ENCODE measurements around the gene OCEL1. TPM values are rescaled to one million over a fixed set of nuclear protein-coding genes. Genes with fewer than 3 reads are reported as not detected.
"Not testable (repeated sequence)": the region's sequence is repeated elsewhere in the genome, so short reads cannot be mapped to it uniquely, and the experiment has no call there.

The OCEL1 gene
- total and polyA plus RNA-seq, 2 donors (not counting 1 experiment from before 2014, with no cell fraction given): 28.5 to 30.5 TPM

DNA sequence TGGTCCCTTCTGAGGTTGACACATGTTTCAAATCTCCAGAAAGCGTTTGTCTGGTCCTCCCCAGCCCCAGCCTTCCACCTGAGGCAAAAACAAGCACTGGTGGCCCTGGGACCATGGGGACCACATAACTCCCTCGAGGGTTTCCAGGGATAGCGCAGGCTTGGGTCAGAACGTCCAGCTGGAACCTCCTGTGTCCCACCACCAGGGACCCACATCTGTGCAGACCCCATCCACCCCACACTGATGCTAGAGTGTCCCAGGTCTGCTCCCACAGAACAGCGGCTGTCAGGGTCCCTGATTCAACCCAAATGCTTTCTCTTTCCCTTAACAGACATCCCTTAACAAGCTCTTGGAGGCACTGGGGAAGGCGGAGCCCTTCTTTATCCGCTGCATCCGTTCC is 40.4 kb upstream of the OCEL1 start:
- ATAC-seq (ENCODE audit: low read depth) (no peak), DNase-seq (no peak)
- intact Hi-C loops (cut with micrococcal nuclease): loop anchor here (2.0 kb wide), 1 partner anchor 111 kb away; the partner anchor contains the start of genes HAUS8 and MYO9B
- Mint-ChIP-seq H3K4me1 (peaks cover 29% of the 10 kb centered on the region), H3K4me3 (no peak overlapping the region), H3K27ac (no peak overlapping the region), H3K9me3 (ENCODE audit: insufficient read depth) (no peaks in the 10 kb centered on the region), H3K27me3 (no peaks in the 10 kb centered on the region)
- no peak overlapping the region for H3K9ac ChIP-seq (ENCODE audit: low read length)
- POLR2A ChIA-PET: no interaction called here
- 84% methylated on average over 7 of the region's 8 CpGs for WGBS (ENCODE audit: insufficient coverage)
- no peaks in the 10 kb centered on the region for H3K9me3 ChIP-seq (ENCODE audit: control extremely low read depth in 1 of 3, control insufficient read depth in 2 of 3, insufficient read depth in 1 of 3, low read length in 2 of 3)
- H2AFZ ChIP-seq (ENCODE audit: insufficient read depth, low read depth, low read length, poor library complexity, severe bottlenecking): no peak overlapping the region
- CTCF ChIA-PET: interaction anchor here (0.7 to 2.4 kb wide), 2 partner anchors 59 to 110 kb away, joined by 3 to 24 read pairs; partner anchors contain the start of genes HAUS8 and MYO9B
- H3K4me1 ChIP-seq (ENCODE audit: control insufficient read depth in 2 of 2, insufficient read depth in 2 of 2, low read length in 2 of 2): peaks cover 19 to 25% of the 10 kb centered on the region in 2 donors
- peaks cover 5 to 58% of the 10 kb centered on the region in 2 experiments for H3K36me3 ChIP-seq (replicated peaks in 1 of 2; ENCODE audit: control extremely low read depth in 1 of 2, control insufficient read depth in 1 of 2, extremely low read depth in 1 of 2, insufficient read depth in 2 of 2, low read length in 1 of 2)
- TF ChIP-seq EZH2 (IDR thresholded peaks at IDR 0.05; ENCODE audit: borderline replicate concordance, insufficient read depth, low read depth, low read length, poor library complexity, severe bottlenecking): no peak
- TF ChIP-seq, protein P1, sequence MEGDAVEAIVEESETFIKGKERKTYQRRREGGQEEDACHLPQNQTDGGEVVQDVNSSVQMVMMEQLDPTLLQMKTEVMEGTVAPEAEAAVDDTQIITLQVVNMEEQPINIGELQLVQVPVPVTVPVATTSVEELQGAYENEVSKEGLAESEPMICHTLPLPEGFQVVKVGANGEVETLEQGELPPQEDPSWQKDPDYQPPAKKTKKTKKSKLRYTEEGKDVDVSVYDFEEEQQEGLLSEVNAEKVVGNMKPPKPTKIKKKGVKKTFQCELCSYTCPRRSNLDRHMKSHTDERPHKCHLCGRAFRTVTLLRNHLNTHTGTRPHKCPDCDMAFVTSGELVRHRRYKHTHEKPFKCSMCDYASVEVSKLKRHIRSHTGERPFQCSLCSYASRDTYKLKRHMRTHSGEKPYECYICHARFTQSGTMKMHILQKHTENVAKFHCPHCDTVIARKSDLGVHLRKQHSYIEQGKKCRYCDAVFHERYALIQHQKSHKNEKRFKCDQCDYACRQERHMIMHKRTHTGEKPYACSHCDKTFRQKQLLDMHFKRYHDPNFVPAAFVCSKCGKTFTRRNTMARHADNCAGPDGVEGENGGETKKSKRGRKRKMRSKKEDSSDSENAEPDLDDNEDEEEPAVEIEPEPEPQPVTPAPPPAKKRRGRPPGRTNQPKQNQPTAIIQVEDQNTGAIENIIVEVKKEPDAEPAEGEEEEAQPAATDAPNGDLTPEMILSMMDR (IDR thresholded peaks at IDR 0.05): no peak
- H3K27ac ChIP-seq (ENCODE audit: low read length in 2 of 2): no peak overlapping the region
- H3K4me3 ChIP-seq (ENCODE audit: control extremely low read depth in 1 of 5, extremely low read depth in 1 of 5, insufficient read depth in 1 of 5, low read depth in 2 of 5, low read length in 4 of 5): no peak overlapping the region
- H3K27me3 ChIP-seq (replicated peaks in 1 of 4; ENCODE audit: control extremely low read depth in 1 of 4, control insufficient read depth in 3 of 4, insufficient read depth in 4 of 4, low read length in 3 of 4): no peaks in the 10 kb centered on the region
- H3K79me2 ChIP-seq (ENCODE audit: control insufficient read depth, insufficient read depth, low read length): peaks cover 18% of the 10 kb centered on the region
- no peak overlapping the region for H3K4me2 ChIP-seq (replicated peaks; ENCODE audit: low read depth, low read length, poor library complexity, severe bottlenecking)
- H4K20me1 ChIP-seq (ENCODE audit: control insufficient read depth, insufficient read depth, low read length, poor library complexity, severe bottlenecking): no peaks in the 10 kb centered on the region

DNA sequence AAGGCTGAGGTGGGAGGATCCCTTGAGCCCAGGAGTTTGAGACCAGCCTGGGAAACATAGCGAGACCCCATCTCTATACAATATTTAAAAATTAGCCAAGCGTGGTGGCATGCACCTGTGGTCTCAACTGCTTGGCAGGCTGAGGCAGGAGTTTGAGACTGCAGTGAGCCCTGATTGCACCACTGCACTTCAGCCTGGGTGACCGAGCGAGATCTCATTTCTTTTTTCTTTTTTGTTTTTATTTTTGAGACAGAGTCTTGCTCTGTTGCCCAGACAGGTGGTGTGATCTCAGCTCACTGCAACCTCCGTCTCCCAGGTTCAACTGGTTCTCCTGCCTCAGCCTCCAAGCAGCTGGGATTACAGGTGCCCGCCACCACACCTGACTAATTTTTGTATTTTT is 34.3 kb upstream of the OCEL1 start:
- H4K20me1 ChIP-seq (ENCODE audit: control insufficient read depth, insufficient read depth, low read length, poor library complexity, severe bottlenecking); H3K79me2 ChIP-seq (ENCODE audit: control insufficient read depth, insufficient read depth, low read length); H3K4me3 ChIP-seq (ENCODE audit: control extremely low read depth in 1 of 5, extremely low read depth in 1 of 5, insufficient read depth in 1 of 5, low read depth in 2 of 5, low read length in 4 of 5); H3K9me3 Mint-ChIP-seq (ENCODE audit: insufficient read depth); H3K9me3 ChIP-seq (ENCODE audit: control extremely low read depth in 1 of 3, control insufficient read depth in 2 of 3, insufficient read depth in 1 of 3, low read length in 2 of 3); H3K4me1 Mint-ChIP-seq; DNase-seq; H3K27ac ChIP-seq (ENCODE audit: low read length in 2 of 2); H3K9ac ChIP-seq (ENCODE audit: low read length); POLR2A ChIA-PET; H3K4me2 ChIP-seq (replicated peaks; ENCODE audit: low read depth, low read length, poor library complexity, severe bottlenecking); intact Hi-C loops (cut with micrococcal nuclease); H2AFZ ChIP-seq (ENCODE audit: insufficient read depth, low read depth, low read length, poor library complexity, severe bottlenecking); H3K27me3 Mint-ChIP-seq; ATAC-seq (ENCODE audit: low read depth); H3K27me3 ChIP-seq (replicated peaks in 1 of 4; ENCODE audit: control extremely low read depth in 1 of 4, control insufficient read depth in 3 of 4, insufficient read depth in 4 of 4, low read length in 3 of 4); H3K4me3 Mint-ChIP-seq; H3K4me1 ChIP-seq (ENCODE audit: control insufficient read depth in 2 of 2, insufficient read depth in 2 of 2, low read length in 2 of 2): not testable (repeated sequence)
- CTCF ChIA-PET: interaction anchor here (0.6 to 0.7 kb wide), 2 partner anchors 8 to 1132 kb away, joined by 3 to 6 read pairs; no protein-coding TSS in a partner anchor
- WGBS (ENCODE audit: insufficient coverage): 71% methylated on average over 1 of the region's 6 CpGs
- H3K36me3 ChIP-seq (replicated peaks in 1 of 2; ENCODE audit: control extremely low read depth in 1 of 2, control insufficient read depth in 1 of 2, extremely low read depth in 1 of 2, insufficient read depth in 2 of 2, low read length in 1 of 2): peaks cover 5 to 83% of the 10 kb centered on the region in 2 experiments
- H3K27ac Mint-ChIP-seq: peak overlapping the region; percentile 20

Data from B cell (primary cell).